GM12873 (cell line): Measurements from ENCODE around the gene SUMF1.

Experiments used
- TF ChIP-seq, protein P1 (sequence below): IDR thresholded peaks from 2 replicates; pipeline ENCODE4 v1.5.1; 2012; ENCODE audit warnings: low read depth, mild to moderate bottlenecking, moderate library complexity, low read length, control low read depth; ENCODE audit not compliant: insufficient read depth; ENCODE audit errors: missing control alignments

SUMF1 gene

DNA sequence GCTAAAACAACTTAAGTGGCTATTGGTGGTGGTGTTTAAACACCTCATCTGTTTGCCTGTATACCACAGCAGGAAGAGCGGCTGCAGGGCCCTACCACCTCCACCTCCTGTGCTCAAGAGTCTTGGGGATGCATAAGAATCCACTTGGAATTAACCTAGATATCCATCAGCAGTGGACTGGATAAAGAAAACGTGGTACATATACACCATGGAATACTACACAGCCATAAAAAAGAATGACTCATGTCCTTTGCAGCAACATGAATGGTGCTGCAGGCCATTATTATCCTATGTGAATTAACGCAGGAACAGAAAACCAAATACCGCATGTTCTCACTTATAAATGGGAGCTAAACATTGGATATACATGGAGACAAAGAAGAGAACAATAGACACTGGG, 87.1 kb downstream of the SUMF1 start:
- TF ChIP-seq, protein P1, sequence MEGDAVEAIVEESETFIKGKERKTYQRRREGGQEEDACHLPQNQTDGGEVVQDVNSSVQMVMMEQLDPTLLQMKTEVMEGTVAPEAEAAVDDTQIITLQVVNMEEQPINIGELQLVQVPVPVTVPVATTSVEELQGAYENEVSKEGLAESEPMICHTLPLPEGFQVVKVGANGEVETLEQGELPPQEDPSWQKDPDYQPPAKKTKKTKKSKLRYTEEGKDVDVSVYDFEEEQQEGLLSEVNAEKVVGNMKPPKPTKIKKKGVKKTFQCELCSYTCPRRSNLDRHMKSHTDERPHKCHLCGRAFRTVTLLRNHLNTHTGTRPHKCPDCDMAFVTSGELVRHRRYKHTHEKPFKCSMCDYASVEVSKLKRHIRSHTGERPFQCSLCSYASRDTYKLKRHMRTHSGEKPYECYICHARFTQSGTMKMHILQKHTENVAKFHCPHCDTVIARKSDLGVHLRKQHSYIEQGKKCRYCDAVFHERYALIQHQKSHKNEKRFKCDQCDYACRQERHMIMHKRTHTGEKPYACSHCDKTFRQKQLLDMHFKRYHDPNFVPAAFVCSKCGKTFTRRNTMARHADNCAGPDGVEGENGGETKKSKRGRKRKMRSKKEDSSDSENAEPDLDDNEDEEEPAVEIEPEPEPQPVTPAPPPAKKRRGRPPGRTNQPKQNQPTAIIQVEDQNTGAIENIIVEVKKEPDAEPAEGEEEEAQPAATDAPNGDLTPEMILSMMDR, result no peak

DNA sequence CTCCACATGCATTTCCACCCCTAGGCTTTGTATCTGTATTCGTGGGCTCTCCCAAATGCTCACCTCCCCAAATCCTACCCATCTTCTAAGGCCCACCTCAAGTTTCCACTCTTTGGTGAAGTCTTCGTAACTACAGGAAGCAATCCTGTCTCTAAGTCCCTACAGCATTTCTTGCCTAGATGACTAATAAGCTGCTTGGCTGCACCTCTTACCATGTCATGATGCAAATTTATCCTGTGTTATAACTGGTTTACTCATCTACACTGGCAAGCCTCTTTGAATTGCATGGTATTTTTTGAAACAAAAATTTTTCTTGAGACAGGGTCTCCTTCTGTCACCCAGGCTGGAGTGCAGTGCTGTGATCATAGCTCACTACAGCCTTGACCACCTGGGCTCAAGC, 90.6 kb downstream of the SUMF1 start:
- TF ChIP-seq, protein P1, result no peak

DNA sequence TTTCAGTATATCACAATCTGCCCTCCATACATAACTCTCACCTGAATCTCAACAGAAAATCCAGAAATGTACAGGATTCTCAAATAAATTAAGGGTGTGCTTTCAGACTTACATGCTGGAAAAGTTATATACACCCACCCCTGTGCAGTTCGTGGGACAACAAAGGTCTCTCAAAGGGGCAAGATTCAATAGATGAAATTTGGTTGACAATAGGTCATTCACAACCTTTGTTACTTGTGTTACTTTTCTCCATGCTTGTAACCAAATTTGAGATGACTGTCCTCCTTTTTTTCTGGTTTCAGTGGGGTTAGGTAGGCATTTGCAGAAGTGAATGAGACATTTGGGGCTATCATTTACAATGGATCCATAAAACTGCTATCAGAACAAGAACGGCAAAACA, 91.2 kb downstream of the SUMF1 start:
- TF ChIP-seq, protein P1, result no peak

DNA sequence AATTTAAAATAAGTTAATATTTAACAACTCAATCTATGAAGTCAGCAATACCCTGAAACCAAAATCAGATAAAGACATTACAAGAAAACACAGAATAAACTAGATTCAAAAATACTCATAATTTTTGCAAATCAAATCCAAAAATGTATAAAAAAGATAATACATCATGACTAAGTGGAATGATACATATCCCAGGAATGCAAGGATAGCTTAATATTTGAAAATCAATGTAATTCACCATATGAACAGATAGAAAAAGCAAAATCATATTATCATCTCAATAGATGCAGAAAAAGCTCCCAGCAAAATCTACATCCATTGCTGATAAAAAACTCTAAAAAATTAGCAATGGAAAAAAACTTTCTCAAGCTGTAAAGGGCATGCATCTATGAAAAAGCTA, 93.4 kb downstream of the SUMF1 start:
- TF ChIP-seq, protein P1, result no peak

DNA sequence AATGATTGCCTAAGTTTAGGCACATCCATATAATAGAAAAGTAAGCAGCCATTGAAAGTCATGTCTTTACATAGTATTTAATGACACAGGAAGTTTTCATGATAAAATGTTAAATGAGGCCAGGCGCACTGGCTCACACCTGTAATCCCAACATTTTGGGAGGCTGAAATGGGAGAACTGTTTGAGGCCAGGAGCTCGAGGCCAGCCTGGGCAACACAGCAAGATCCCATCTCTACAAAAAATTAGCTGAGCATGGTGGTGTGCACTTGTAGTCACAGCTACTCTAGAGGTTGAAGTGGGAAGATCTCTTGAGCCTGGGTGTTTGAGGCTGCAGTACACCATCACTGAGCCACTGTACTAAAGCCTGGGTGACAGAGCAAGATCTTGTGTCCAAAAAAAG, 104.5 kb downstream of the SUMF1 start:
- TF ChIP-seq, protein P1, result no peak

DNA sequence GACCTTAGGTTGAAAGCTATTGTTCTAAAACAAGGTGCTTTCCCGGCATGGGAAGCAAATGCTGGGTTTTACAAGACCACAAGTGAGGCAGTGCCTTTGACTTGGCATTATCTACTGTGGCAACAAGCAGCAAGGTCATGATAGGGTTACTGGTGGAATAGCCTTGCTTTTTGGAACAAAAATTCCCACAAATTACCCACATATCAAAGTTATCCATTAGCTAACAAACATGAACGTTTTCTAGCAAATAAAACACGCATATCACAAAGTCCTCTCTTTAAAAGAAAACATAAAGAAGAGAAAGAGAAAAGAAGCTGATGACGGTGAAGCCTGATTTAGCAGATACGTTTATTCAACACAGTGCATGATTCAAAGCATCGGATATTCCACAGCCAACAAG, 106.3 kb downstream of the SUMF1 start:
- TF ChIP-seq, protein P1, result no peak

DNA sequence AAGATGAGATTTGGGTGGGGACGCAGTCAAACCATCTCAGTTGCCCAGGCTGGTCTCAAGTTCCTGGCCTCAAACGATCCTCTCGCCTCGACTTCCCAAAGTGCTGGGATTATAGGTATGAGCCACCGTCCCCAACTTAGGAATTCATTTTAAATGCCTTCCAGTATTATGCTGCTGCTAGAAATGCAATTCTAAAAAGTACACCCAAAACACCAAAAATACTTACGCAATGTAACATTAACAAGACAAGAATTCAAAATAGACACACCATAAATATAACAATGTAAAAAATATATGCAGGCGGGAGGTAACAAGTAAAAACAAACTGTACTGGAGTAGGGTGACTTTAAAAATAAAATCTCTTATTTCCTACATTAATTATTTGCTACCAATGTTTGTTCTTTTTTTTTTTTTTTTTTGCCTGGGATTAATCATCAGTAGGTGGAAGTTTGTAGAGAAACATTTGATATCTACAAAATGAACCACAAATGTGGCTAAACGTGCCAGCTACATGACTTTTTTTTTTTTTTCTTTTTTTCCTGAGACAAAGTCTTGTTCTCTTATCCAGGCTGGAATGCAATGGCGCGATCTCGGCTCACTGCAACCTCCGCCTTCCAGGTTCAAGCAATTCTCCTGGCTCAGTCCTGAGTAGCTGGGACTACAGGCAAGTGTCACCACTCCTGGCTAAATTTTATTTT, 107.1 kb downstream of the SUMF1 start:
- TF ChIP-seq, protein P1, result no peak
